ENCODE data around the gene EEF1AKMT4.

Gene EEF1AKMT4

GRCh38 chr3:184305577-184305976 is 56.1 kb downstream of the EEF1AKMT4 start:
- DNase-seq: no peak

GRCh38 chr3:184306341-184306972 is 57.0 kb downstream of the EEF1AKMT4 start:
- no peak for DNase-seq

- DNase-seq: no peak
These were observed 58.4 kb downstream of the EEF1AKMT4 start for GRCh38 chr3:184307915-184308314.
